ENCODE measurements around the gene BTBD16.

GRCh38 chr10:122321960-122322359 lies 50.9 kb downstream of the BTBD16 start:
- TF ChIP-seq SIN3A (IDR thresholded peaks at IDR 0.05; ENCODE audit: borderline replicate concordance, insufficient read depth, low read depth, low read length), result no peak
- TF ChIP-seq POLR2AphosphoS5 (IDR thresholded peaks at IDR 0.05; ENCODE audit: low read depth, low read length), result no peak
- no peak for TF ChIP-seq CTCF (IDR thresholded peaks at IDR 0.05)
- no peak for TF ChIP-seq TCF7L2 (IDR thresholded peaks at IDR 0.05; ENCODE audit: low read depth, low read length)

Data from Panc1 (cell line).